ENCODE data around the gene KBTBD3.

DNA sequence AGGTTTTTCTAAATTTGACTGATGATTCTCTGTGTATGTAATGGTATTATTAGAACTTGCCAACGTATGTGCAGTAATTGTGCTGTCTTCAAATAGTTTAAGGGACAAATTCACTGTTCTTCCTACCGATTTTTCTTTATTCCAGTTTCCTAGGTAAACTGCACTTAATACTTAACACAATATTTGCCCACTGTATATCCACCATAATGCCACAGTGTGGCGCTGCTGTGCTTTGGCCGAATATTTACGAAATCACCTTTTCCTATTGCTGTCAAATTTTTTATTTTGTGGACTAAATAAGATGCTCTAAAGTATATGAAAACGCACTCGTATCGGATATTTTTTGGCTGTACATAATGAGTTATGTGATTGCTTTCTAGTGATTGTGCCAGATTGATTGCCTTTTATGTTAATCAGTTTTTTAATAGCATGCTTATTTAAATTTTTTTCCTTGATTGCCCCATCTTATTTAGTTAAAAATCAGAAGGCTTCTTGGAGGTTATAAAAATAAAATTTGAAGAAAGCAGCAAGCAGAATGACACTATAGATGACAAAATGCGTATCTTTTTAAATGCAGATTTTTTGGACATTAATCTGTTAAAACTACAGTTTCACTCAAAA, 10.8 kb upstream of the KBTBD3 start:
- TF ChIP-seq POLR2A (IDR thresholded peaks at IDR 0.05): no peak
- no peak for TF ChIP-seq EP300 (IDR thresholded peaks at IDR 0.05)
